GM12864 (cell line): ENCODE measurements around the gene CEP85.

ENCODE experiments used
- DNase-seq: peaks from one replicate; pipeline ENCODE4 v3.0.0-alpha.2; 2011; ENCODE audit warnings: low read depth
- H3K4me3 ChIP-seq: 2 replicates; pipeline ENCODE4 v1.5.1; 2011; ENCODE audit warnings: mild to moderate bottlenecking, low read depth, low read length, control low read depth
- CTCF ChIP-seq: IDR thresholded peaks from 2 replicates; pipeline ENCODE4 v1.5.1; 2011; ENCODE audit warnings: low read depth, mild to moderate bottlenecking, moderate library complexity, low read length, control low read depth, inconsistent platforms; ENCODE audit errors: missing control alignments

Gene CEP85

GRCh38 chr1:26268290-26269197, 34.5 kb downstream of the CEP85 start:
- no peak for TF ChIP-seq CTCF
- DNase-seq: no peak
- no peak overlapping the region for H3K4me3 ChIP-seq

- no peak overlapping the region for H3K4me3 ChIP-seq
- DNase-seq: no peak
- TF ChIP-seq CTCF: no peak
These were observed 35.2 kb downstream of the CEP85 start for GRCh38 chr1:26269198-26269550.

- TF ChIP-seq CTCF: no peak
- DNase-seq: no peak
- H3K4me3 ChIP-seq: no peak overlapping the region
These were observed 40.9 kb downstream of the CEP85 start for GRCh38 chr1:26274801-26275425.

GRCh38 chr1:26275580-26276431, 41.8 kb downstream of the CEP85 start:
- TF ChIP-seq CTCF: peak; percentile 88
- H3K4me3 ChIP-seq: no peak overlapping the region
- no peak for DNase-seq

- no peak overlapping the region for H3K4me3 ChIP-seq
- TF ChIP-seq CTCF: no peak
- no peak for DNase-seq
These were observed 42.4 kb downstream of the CEP85 start for GRCh38 chr1:26276432-26276838.

GRCh38 chr1:26277261-26277661, 43.3 kb downstream of the CEP85 start:
- no peak for DNase-seq
- H3K4me3 ChIP-seq: no peak overlapping the region
- no peak for TF ChIP-seq CTCF
